ENCODE measurements around the gene ACTL6B. TPM values are rescaled to one million over a fixed set of nuclear protein-coding genes. Genes with fewer than 3 reads are reported as not detected.
A peak's percentile ranks its signal among the peaks of the same experiment; 100 is the strongest.

Gene ACTL6B
- total and polyA plus RNA-seq, 2 of the 13 experiments (the other 11 are each of a cell fraction or from before 2014, with no cell fraction given), result not detected

GRCh38 chr7:100612730-100613390 is 43.4 kb downstream of the ACTL6B start (continued):
- TF ChIP-seq, protein P1, sequence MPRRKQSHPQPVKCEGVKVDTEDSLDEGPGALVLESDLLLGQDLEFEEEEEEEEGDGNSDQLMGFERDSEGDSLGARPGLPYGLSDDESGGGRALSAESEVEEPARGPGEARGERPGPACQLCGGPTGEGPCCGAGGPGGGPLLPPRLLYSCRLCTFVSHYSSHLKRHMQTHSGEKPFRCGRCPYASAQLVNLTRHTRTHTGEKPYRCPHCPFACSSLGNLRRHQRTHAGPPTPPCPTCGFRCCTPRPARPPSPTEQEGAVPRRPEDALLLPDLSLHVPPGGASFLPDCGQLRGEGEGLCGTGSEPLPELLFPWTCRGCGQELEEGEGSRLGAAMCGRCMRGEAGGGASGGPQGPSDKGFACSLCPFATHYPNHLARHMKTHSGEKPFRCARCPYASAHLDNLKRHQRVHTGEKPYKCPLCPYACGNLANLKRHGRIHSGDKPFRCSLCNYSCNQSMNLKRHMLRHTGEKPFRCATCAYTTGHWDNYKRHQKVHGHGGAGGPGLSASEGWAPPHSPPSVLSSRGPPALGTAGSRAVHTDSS (CRISPR knock-in tag; conservative IDR thresholded peaks at IDR 0.05), result no peak
- TF ChIP-seq ZNF891 (CRISPR knock-in tag; IDR thresholded peaks at IDR 0.05) (no peak), PPARG (CRISPR knock-in tag; conservative IDR thresholded peaks at IDR 0.05) (no peak), ZBTB49 (CRISPR knock-in tag; IDR thresholded peaks at IDR 0.05; ENCODE audit: borderline replicate concordance) (no peak), ZNF616 (CRISPR knock-in tag; IDR thresholded peaks at IDR 0.05; ENCODE audit: low read depth) (no peak), FOXA3 (CRISPR knock-in tag; IDR thresholded peaks at IDR 0.05) (no peak), MIER2 (CRISPR knock-in tag; IDR thresholded peaks at IDR 0.05) (no peak), CTCF (CRISPR knock-in tag; IDR thresholded peaks at IDR 0.05) (peak; percentile 85), ZNF30 (CRISPR knock-in tag; IDR thresholded peaks at IDR 0.05) (no peak), ZFY (CRISPR knock-in tag; IDR thresholded peaks at IDR 0.05) (no peak; the same call in 1 of the 2 replicates), IKZF4 (CRISPR knock-in tag; IDR thresholded peaks at IDR 0.05; ENCODE audit: borderline replicate concordance, low read depth, not compliant biosample characterization) (no peak), XBP1 (CRISPR knock-in tag; IDR thresholded peaks at IDR 0.05) (no peak), ZNF333 (CRISPR knock-in tag; IDR thresholded peaks at IDR 0.05; ENCODE audit: borderline replicate concordance) (0 out of 2 replicates have a peak, but pooled peaks have one; percentile 71), CBX5 (CRISPR knock-in tag; IDR thresholded peaks at IDR 0.05; ENCODE audit: borderline replicate concordance) (no peak)
